Activated CD8-positive, alpha-beta T cell treated with anti-CD3 and anti-CD28 coated beads for 36 hours (primary cell): ENCODE results near the gene MICU1. TPM values are rescaled to one million over a fixed set of nuclear protein-coding genes. Genes with fewer than 3 reads are reported as not detected.

Experiments used
- ATAC-seq: fragments of 200-7000 bp; cut with Tn5 transposase; one replicate; pipeline ENCODE4 v1.10.0; 2021; ENCODE audit warnings: mild to moderate bottlenecking, moderate library complexity
- CTCF ChIA-PET: fragments of 350-600 bp; sonication (Branson Sonifier 250); formaldehyde crosslinking; loops from one replicate; lab custom pipeline; 2021; ENCODE audit warnings: antibody characterized with exemption; lab: Charles Lee
- POLR2A ChIA-PET: fragments of 350-600 bp; sonication (Branson Sonifier 250); formaldehyde crosslinking; loops from one replicate; lab custom pipeline; 2021; ENCODE audit warnings: antibody characterized with exemption; lab: Charles Lee
- DNase-seq: peaks from one replicate; pipeline ENCODE4 v3.0.0-alpha.2; 2020
- H3K27ac Mint-ChIP-seq: one replicate; pipeline ENCODE4 v1.8.0; 2021; ENCODE audit warnings: mild to moderate bottlenecking, mixed read lengths
- H3K27me3 Mint-ChIP-seq: one replicate; pipeline ENCODE4 v1.8.0; 2021; ENCODE audit warnings: mixed read lengths
- H3K36me3 Mint-ChIP-seq: one replicate; pipeline ENCODE4 v1.8.0; 2021; ENCODE audit warnings: low read depth, mixed read lengths
- H3K4me1 Mint-ChIP-seq: one replicate; pipeline ENCODE4 v1.8.0; 2021; ENCODE audit warnings: low read depth, mixed read lengths
- H3K4me3 Mint-ChIP-seq: one replicate; pipeline ENCODE4 v1.8.0; 2021; ENCODE audit warnings: mild to moderate bottlenecking, moderate library complexity, mixed read lengths
- H3K9me3 Mint-ChIP-seq: one replicate; pipeline ENCODE4 v1.8.0; 2021; ENCODE audit warnings: mixed read lengths
- CTCF ChIP-seq: fragments of 200-600 bp; IDR thresholded peaks from one replicate; pipeline ENCODE4 v1.8.0; 2022; ENCODE audit warnings: antibody characterized with exemption, mild to moderate bottlenecking
- intact Hi-C: fragments of 100-400 bp; cut with micrococcal nuclease; formaldehyde crosslinking; loops from one replicate; pipeline ENCODE4 v1.10.0; 2022
- total RNA-seq, 2 experiments: library from RNA; stranded (reverse); gene quantifications; one replicate each; pipeline ENCODE4 v1.2.3, GENCODE V29; 2021

The MICU1 gene
- total RNA-seq, 2 experiments from 2014 or later: 29.9 to 31.0 TPM

GRCh38 chr10:72637398-72637857, 11.5 kb upstream of the MICU1 start:
- CTCF ChIA-PET: no interaction called here
- intact Hi-C loops: no loop called here
- peak; percentile 83 for ATAC-seq

GRCh38 chr10:72630144-72630543, 4.3 kb upstream of the MICU1 start:
- ChIA-PET CTCF (no interaction called here), POLR2A (interaction anchor here (0.7 kb wide), 1 partner anchor 10 kb away, joined by 3 read pairs; no protein-coding TSS in a partner anchor)
- H3K27me3 Mint-ChIP-seq: no peaks in the 10 kb centered on the region
- H3K4me1 Mint-ChIP-seq: peaks cover 4% of the 10 kb centered on the region
- H3K9me3 Mint-ChIP-seq: no peaks in the 10 kb centered on the region
- no peak overlapping the region for H3K4me3 Mint-ChIP-seq
- intact Hi-C loops: no loop called here
- no peaks in the 10 kb centered on the region for H3K36me3 Mint-ChIP-seq
- ATAC-seq (no peak), DNase-seq (no peak)
- no peak for TF ChIP-seq CTCF
- H3K27ac Mint-ChIP-seq: no peak overlapping the region

More at GRCh38 chr10:72637398-72637857, 11.5 kb upstream of the MICU1 start:
- POLR2A ChIA-PET: no interaction called here
- TF ChIP-seq CTCF: no peak
- H3K4me1 Mint-ChIP-seq: peaks cover 5% of the 10 kb centered on the region
- H3K36me3 Mint-ChIP-seq: no peaks in the 10 kb centered on the region
- H3K27ac Mint-ChIP-seq: no peak overlapping the region
- no peak overlapping the region for H3K4me3 Mint-ChIP-seq
- H3K27me3 Mint-ChIP-seq: peaks cover 4% of the 10 kb centered on the region
- no peaks in the 10 kb centered on the region for H3K9me3 Mint-ChIP-seq
- peak; percentile 58 for DNase-seq

GRCh38 chr10:72626444-72626754, 520 bp upstream of the MICU1 start:
- ChIA-PET CTCF (interaction anchor here (1.2 kb wide), 1 partner anchor 35 kb away, joined by 4 read pairs; no protein-coding TSS in a partner anchor), POLR2A (interaction anchor here (0.8 to 1.3 kb wide), 3 partner anchors 31 to 282 kb away, joined by 3 to 4 read pairs (median 3); partner anchors contain the start of gene MCU)
- no peak for TF ChIP-seq CTCF
- Mint-ChIP-seq H3K4me1 (peaks cover 11% of the 10 kb centered on the region), H3K27me3 (no peaks in the 10 kb centered on the region), H3K9me3 (no peaks in the 10 kb centered on the region), H3K36me3 (peaks cover 2% of the 10 kb centered on the region), H3K4me3 (peak overlapping the region; percentile 90), H3K27ac (peak overlapping the region; percentile 91)
- DNase-seq (no peak), ATAC-seq (no peak)
- intact Hi-C loops: no loop called here

- POLR2A ChIA-PET: interaction anchor here (1.0 to 1.3 kb wide), 2 partner anchors 30 to 67 kb away, joined by 3 to 4 read pairs; partner anchors contain the start of gene MCU
- H3K9me3 Mint-ChIP-seq: no peaks in the 10 kb centered on the region
- DNase-seq (no peak), ATAC-seq (no peak)
- intact Hi-C loops: no loop called here
- H3K36me3 Mint-ChIP-seq: peaks cover 2% of the 10 kb centered on the region
- peak overlapping the region; percentile 90 for H3K4me3 Mint-ChIP-seq
- H3K4me1 Mint-ChIP-seq: peaks cover 11% of the 10 kb centered on the region
- no peaks in the 10 kb centered on the region for H3K27me3 Mint-ChIP-seq
- TF ChIP-seq CTCF: no peak
- CTCF ChIA-PET: interaction anchor here (1.0 to 1.2 kb wide), 4 partner anchors 10 to 209 kb away, joined by 3 to 4 read pairs (median 3); no protein-coding TSS in a partner anchor
- peak overlapping the region; percentile 91 for H3K27ac Mint-ChIP-seq
Observed at GRCh38 chr10:72625276-72625607, 637 bp downstream of the MICU1 start.

GRCh38 chr10:72622271-72622670, 3.6 kb downstream of the MICU1 start:
- Mint-ChIP-seq H3K9me3 (no peaks in the 10 kb centered on the region), H3K27ac (no peak overlapping the region), H3K36me3 (peaks cover 2% of the 10 kb centered on the region), H3K4me3 (no peak overlapping the region), H3K4me1 (peaks cover 13% of the 10 kb centered on the region), H3K27me3 (no peaks in the 10 kb centered on the region)
- ATAC-seq: no peak
- CTCF ChIA-PET: no interaction called here
- no peak for TF ChIP-seq CTCF
- no peak for DNase-seq
- POLR2A ChIA-PET: interaction anchor here (0.6 kb wide), 1 partner anchor 79 kb away, joined by 3 read pairs; no protein-coding TSS in a partner anchor
- intact Hi-C loops: no loop called here
